Bronchus fibroblast of lung (primary cell): Measurements from ENCODE around the gene SPDYE16. TPM values are rescaled to one million over a fixed set of nuclear protein-coding genes. Genes with fewer than 3 reads are reported as not detected.

Source experiments
- total RNA-seq: library from RNA; depleted of rRNA; stranded (reverse); fragments of >200 nt; gene quantifications from 2 replicates; pipeline ENCODE4 v1.2.3, GENCODE V29; 2015

Gene SPDYE16, protein sequence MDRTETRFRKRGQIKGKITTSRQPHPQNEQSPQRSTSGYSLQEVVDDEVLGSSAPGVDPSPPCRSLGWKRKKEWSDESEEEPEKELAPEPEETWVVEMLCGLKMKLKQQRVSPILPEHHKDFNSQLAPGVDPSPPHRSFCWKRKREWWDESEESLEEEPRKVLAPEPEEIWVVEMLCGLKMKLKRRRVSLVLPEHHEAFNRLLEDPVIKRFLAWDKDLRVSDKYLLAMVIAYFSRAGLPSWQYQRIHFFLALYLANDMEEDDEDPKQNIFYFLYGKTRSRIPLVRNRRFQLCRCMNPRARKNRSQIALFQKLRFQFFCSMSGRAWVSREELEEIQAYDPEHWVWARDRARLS
- total RNA-seq = not detected in 2 replicates

DNA sequence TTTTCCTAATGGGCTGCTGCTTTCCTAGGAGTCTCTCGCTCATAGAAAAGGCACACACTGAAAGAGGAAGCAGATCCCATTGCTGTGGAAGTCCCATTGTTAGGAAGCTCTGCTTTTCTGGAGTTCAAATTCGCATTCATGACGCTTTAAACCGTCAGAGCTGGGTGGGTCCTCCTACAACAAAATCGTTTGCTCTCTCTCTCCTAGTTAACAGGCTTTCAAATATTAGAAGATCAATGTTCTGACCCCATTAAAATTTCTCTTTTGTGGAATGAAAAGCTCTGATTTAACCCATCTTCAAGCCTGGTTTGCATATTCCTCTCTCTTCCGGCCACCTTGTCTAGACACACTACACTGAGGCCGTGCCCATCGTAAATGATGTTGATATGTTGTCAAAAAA, at the start of gene SPDYE16:
Gene SPDYE16, minus strand, starts transcription at position 101 of the 400 bp plus-strand sequence. CDS start 1,838 bp downstream, outside the sequence.

DNA sequence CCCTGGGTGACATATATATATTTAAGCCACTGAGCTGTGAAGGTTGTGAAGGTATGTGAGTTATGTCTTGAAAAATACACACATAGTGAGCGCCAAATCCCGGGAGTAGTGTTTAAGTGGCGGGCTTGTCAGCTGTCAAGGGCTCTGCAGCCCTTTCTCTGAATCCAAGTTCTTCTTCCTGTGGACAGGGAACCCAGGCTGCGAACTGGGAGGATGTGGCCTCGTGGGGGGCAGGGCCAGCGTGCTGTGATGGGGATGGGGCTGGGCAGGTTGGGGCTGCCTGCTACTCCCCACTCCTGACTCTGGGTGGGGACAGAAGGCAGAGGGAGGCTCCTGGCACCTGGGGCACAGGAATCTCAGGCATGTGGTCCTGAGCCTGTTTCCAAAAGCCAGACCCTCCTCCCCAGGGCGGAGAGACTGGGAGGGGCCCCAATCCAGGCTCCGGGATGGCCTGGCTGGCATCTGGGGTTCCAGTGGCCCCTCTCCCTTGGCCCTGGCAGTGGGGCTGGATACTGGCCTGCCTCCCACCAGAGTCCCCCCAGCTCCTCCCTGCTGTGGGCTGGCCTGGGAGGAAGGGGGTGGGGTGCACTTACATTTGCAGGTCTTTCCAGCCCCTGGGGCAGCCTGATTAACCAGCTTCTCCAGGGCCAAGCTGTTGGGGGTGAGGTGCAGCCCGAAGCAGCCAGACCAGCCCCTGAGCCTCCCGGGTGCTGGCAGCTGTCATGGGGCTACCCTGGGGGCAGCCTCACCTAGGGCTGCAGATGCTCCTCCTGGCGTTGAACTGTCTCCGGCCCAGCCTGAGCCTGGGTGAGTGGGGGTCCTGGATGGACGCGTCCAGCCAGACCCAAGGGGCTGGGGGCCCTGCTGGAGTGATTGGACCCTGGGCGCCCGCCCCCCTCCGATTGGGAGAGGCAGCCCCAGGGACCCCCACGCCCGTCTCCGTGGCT, 32.9 kb downstream of the SPDYE16 start, which contains the start of gene UPK3B:
Gene UPK3B, plus strand, starts transcription at position 622 of the 947 bp plus-strand sequence. Its CDS starts 101 bp downstream, at position 723.

Other genes starting within 250 kb of the SPDYE16 start
- 620 and 643 TPM in 2 replicates for gene HSPB1, start 240.6 kb downstream of the SPDYE16 start, total RNA-seq
- gene YWHAG, start 184.3 kb downstream of the SPDYE16 start, total RNA-seq = 38.1 and 47.4 TPM in 2 replicates
- gene SSC4D, start 133.6 kb downstream of the SPDYE16 start, total RNA-seq = 0.45 and 0.67 TPM in 2 replicates
- gene ZP3, start 118.3 kb downstream of the SPDYE16 start, total RNA-seq = 0.84 and 2.5 TPM in 2 replicates
- 10.9 and 12.4 TPM in 2 replicates for gene DTX2, start 81.6 kb downstream of the SPDYE16 start, total RNA-seq
- not detected in 2 replicates for gene UPK3B, start 32.7 kb downstream of the SPDYE16 start, total RNA-seq
- 2.7 TPM in 2 replicates for gene POMZP3, start 84.0 kb upstream of the SPDYE16 start, total RNA-seq